ENCODE results near the gene FAHD2A. TPM values are rescaled to one million over a fixed set of nuclear protein-coding genes. Genes with fewer than 3 reads are reported as not detected.
"Not testable (repeated sequence)": the region's sequence is repeated elsewhere in the genome, so short reads cannot be mapped to it uniquely, and the experiment has no call there.

Gene FAHD2A
- total RNA-seq, 2 experiments from 2014 or later, result 34.3 to 35.9 TPM

GRCh38 chr2:95445317-95445716, 42.8 kb downstream of the FAHD2A start:
- H3K27me3 Mint-ChIP-seq; POLR2A ChIA-PET; CTCF ChIA-PET; DNase-seq; H3K4me3 Mint-ChIP-seq; H3K9me3 Mint-ChIP-seq; H3K27ac Mint-ChIP-seq; H3K36me3 Mint-ChIP-seq (ENCODE audit: low read depth); H3K4me1 Mint-ChIP-seq: not testable (repeated sequence)

- POLR2A ChIA-PET, result not testable (repeated sequence)
Observed at GRCh38 chr2:95463292-95463691, 60.8 kb downstream of the FAHD2A start.

More at GRCh38 chr2:95463292-95463691, 60.8 kb downstream of the FAHD2A start:
- H3K27ac Mint-ChIP-seq; DNase-seq; H3K27me3 Mint-ChIP-seq; H3K4me3 Mint-ChIP-seq; H3K9me3 Mint-ChIP-seq; H3K36me3 Mint-ChIP-seq (ENCODE audit: low read depth); H3K4me1 Mint-ChIP-seq; CTCF ChIA-PET: not testable (repeated sequence)

Other genes starting within 250 kb of the FAHD2A start
- gene ZNF514, start 242.9 kb upstream of the FAHD2A start, total RNA-seq, result 10 to 100 TPM; 11.4 to 11.6 TPM
- 1 to 10 TPM; 4.4 to 4.8 TPM for gene ZNF2, start 236.9 kb upstream of the FAHD2A start, total RNA-seq
- 1 to 10 TPM; 3.6 to 4.0 TPM for gene ZNF892, start 195.2 kb upstream of the FAHD2A start, total RNA-seq
- under 1 TPM; 0.08 to 0.42 TPM for gene PROM2, start 128.3 kb upstream of the FAHD2A start, total RNA-seq
- not detected for gene KCNIP3, start 105.4 kb upstream of the FAHD2A start, total RNA-seq
- gene TRIM43B, start 82.0 kb downstream of the FAHD2A start, total RNA-seq, result not detected
- gene TRIM43, start 189.3 kb downstream of the FAHD2A start, total RNA-seq, result not detected

All from activated CD4-positive, alpha-beta T cell treated with anti-CD3 and anti-CD28 coated beads, Interleukin-2, amount 10 ng/mL, durations not matched to agents 7 days and 5 days (primary cell).